Dermis blood vessel endothelial cell (primary cell): Measurements from ENCODE around the gene CHRNA4. TPM values are rescaled to one million over a fixed set of nuclear protein-coding genes. Genes with fewer than 3 reads are reported as not detected.
"Not testable (repeated sequence)": the region's sequence is repeated elsewhere in the genome, so short reads cannot be mapped to it uniquely, and the experiment has no call there.

Source experiments
- DNase-seq: peaks from one replicate; pipeline ENCODE4 v3.0.0; 2010
- total RNA-seq: library from RNA; depleted of rRNA; stranded (reverse); fragments of >200 nt; gene quantifications from 2 replicates; pipeline ENCODE4 v1.2.3, GENCODE V29; 2014

Gene CHRNA4
- total RNA-seq, 1 donor from 2014 or later: not detected

- DNase-seq: no peak
Measured at GRCh38 chr20:63347950-63348827, 13.0 kb downstream of the CHRNA4 start.

- no peak for DNase-seq
Measured at GRCh38 chr20:63347081-63347741, 13.9 kb downstream of the CHRNA4 start.

GRCh38 chr20:63346131-63347080 is 14.7 kb downstream of the CHRNA4 start:
- no peak for DNase-seq

- peak; percentile 3 for DNase-seq
Measured at GRCh38 chr20:63345328-63346100, 15.6 kb downstream of the CHRNA4 start.

- DNase-seq: no peak
Measured at GRCh38 chr20:63344616-63345327, 16.4 kb downstream of the CHRNA4 start.

- DNase-seq: no peak
Measured at GRCh38 chr20:63343460-63344445, 17.4 kb downstream of the CHRNA4 start.

GRCh38 chr20:63342561-63343459 is 18.3 kb downstream of the CHRNA4 start:
- DNase-seq: no peak

GRCh38 chr20:63340158-63340688 is 20.9 kb downstream of the CHRNA4 start:
- not testable (repeated sequence) for DNase-seq

- DNase-seq: not testable (repeated sequence)
Measured at GRCh38 chr20:63339154-63340094, 21.7 kb downstream of the CHRNA4 start.

- DNase-seq: no peak
Measured at GRCh38 chr20:63337786-63338420, 23.2 kb downstream of the CHRNA4 start.

GRCh38 chr20:63336232-63336752 is 24.9 kb downstream of the CHRNA4 start:
- DNase-seq: no peak

GRCh38 chr20:63335711-63336110 is 25.4 kb downstream of the CHRNA4 start:
- DNase-seq: peak; percentile 9

GRCh38 chr20:63335060-63335459 is 26.1 kb downstream of the CHRNA4 start:
- DNase-seq: not testable (repeated sequence)

- no peak for DNase-seq
Measured at GRCh38 chr20:63334356-63334755, 26.8 kb downstream of the CHRNA4 start.

- no peak for DNase-seq
Measured at GRCh38 chr20:63333241-63333836, 27.8 kb downstream of the CHRNA4 start.
